GM12878 (cell line): ENCODE results near the gene ZBTB22. TPM values are rescaled to one million over a fixed set of nuclear protein-coding genes. Genes with fewer than 3 reads are reported as not detected.

Experiments used
- ASH2L ChIP-seq: fragments of 300-600, 200-600 bp; sonication (generic); IDR thresholded peaks from 2 replicates; pipeline ENCODE4 v1.6.1; 2017; ENCODE audit warnings: low read depth, mild to moderate bottlenecking, borderline replicate concordance
- ATF7 ChIP-seq: fragments of 450-650 bp; IDR thresholded peaks from 2 replicates; pipeline ENCODE4 v1.6.1; 2016; ENCODE audit warnings: low read depth, mild to moderate bottlenecking
- BACH1 ChIP-seq: fragments of 450-650 bp; IDR thresholded peaks from 2 replicates; pipeline ENCODE4 v1.6.1; 2017; ENCODE audit warnings: mild to moderate bottlenecking, borderline replicate concordance
- CBFB ChIP-seq: IDR thresholded peaks from 2 replicates; pipeline ENCODE4 v1.6.1; 2016; ENCODE audit warnings: antibody characterized with exemption, low read depth
- EP300 ChIP-seq, 2 experiments: fragments of 150-350 bp in 1 of 2; IDR thresholded peaks; 2 replicates each; pipeline ENCODE4 v1.6.1; 2011 to 2012; ENCODE audit warnings: low read depth in 2 of 2, low read length in 2 of 2, borderline replicate concordance in 1 of 2, improper control_type of control experiment in 1 of 2, inconsistent platforms in 1 of 2; ENCODE audit not compliant: control insufficient read depth in 1 of 2
- FOXM1 ChIP-seq: IDR thresholded peaks from 2 replicates; pipeline ENCODE4 v1.6.1; 2012; ENCODE audit warnings: low read depth, mild to moderate bottlenecking, inconsistent platforms, low read length, moderate library complexity
- GATAD2B ChIP-seq: fragments of 450-650 bp; conservative IDR thresholded peaks from 2 replicates; pipeline ENCODE4 v1.6.1; 2017; ENCODE audit warnings: low read depth, mild to moderate bottlenecking, moderate library complexity
- HCFC1 ChIP-seq: fragments of 150-350 bp; IDR thresholded peaks from 2 replicates; pipeline ENCODE4 v1.6.1; 2014; ENCODE audit warnings: low read length
- HDAC2 ChIP-seq: fragments of 200-600 bp; sonication (generic); IDR thresholded peaks from 2 replicates; pipeline ENCODE4 v1.6.1; 2017
- HDGF ChIP-seq: fragments of 450-650 bp; IDR thresholded peaks from 2 replicates; pipeline ENCODE4 v1.6.1; 2016; ENCODE audit warnings: antibody characterized with exemption
- IRF4 ChIP-seq: IDR thresholded peaks from 2 replicates; pipeline ENCODE4 v1.6.1; 2011; ENCODE audit warnings: low read depth, low read length
- JUNB ChIP-seq: IDR thresholded peaks from 2 replicates; pipeline ENCODE4 v1.6.1; 2016; ENCODE audit warnings: antibody characterized with exemption, mild to moderate bottlenecking
- KLF5 ChIP-seq: fragments of 450-650 bp; IDR thresholded peaks from 2 replicates; pipeline ENCODE4 v1.6.1; 2014; ENCODE audit warnings: mild to moderate bottlenecking; ENCODE audit not compliant: partially characterized antibody
- MEF2B ChIP-seq: fragments of 450-650 bp; IDR thresholded peaks from 2 replicates; pipeline ENCODE4 v1.6.1; 2018; ENCODE audit warnings: mild to moderate bottlenecking, moderate library complexity; ENCODE audit not compliant: partially characterized antibody, poor library complexity, severe bottlenecking
- MTA3 ChIP-seq: IDR thresholded peaks from 2 replicates; pipeline ENCODE4 v1.6.1; 2012; ENCODE audit warnings: low read length, inconsistent platforms, borderline replicate concordance
- MXI1 ChIP-seq: fragments of 150-350 bp; IDR thresholded peaks from 2 replicates; pipeline ENCODE4 v1.6.1; 2011; ENCODE audit warnings: low read depth, mild to moderate bottlenecking, inconsistent platforms, low read length, improper control_type of control experiment
- MYC ChIP-seq: IDR thresholded peaks from 2 replicates; pipeline ENCODE4 v1.6.1; 2011; ENCODE audit warnings: mild to moderate bottlenecking, low read length, moderate library complexity, inconsistent platforms; ENCODE audit not compliant: insufficient read depth, insufficient replicate concordance, insufficient read length, severe bottlenecking
- NBN ChIP-seq: fragments of 450-650 bp; IDR thresholded peaks from 2 replicates; pipeline ENCODE4 v1.6.1; 2016
- NR2F1 ChIP-seq: fragments of 450-650 bp; conservative IDR thresholded peaks from 2 replicates; pipeline ENCODE4 v1.6.1; 2017; ENCODE audit warnings: mild to moderate bottlenecking
- NRF1 ChIP-seq: conservative IDR thresholded peaks from 2 replicates; pipeline ENCODE4 v1.6.1; 2011; ENCODE audit warnings: mild to moderate bottlenecking, low read depth, low read length, improper control_type of control experiment
- PML ChIP-seq: IDR thresholded peaks from 2 replicates; pipeline ENCODE4 v1.6.1; 2012; ENCODE audit warnings: low read length, inconsistent platforms
- POLR2A ChIP-seq: IDR thresholded peaks from 2 replicates; pipeline ENCODE4 v1.6.1; 2011; ENCODE audit warnings: low read depth, mild to moderate bottlenecking, low read length
- RBBP5 ChIP-seq: fragments of 200-600 bp; sonication (generic); conservative IDR thresholded peaks from 2 replicates; pipeline ENCODE4 v1.6.1; 2016
- RUNX3 ChIP-seq: IDR thresholded peaks from 2 replicates; pipeline ENCODE4 v1.6.1; 2012; ENCODE audit warnings: low read length, inconsistent platforms
- SMC3 ChIP-seq: IDR thresholded peaks from 2 replicates; pipeline ENCODE4 v1.6.1; 2011; ENCODE audit warnings: low read length, improper control_type of control experiment, borderline replicate concordance
- SP1 ChIP-seq: IDR thresholded peaks from one replicate; pipeline ENCODE4 v1.6.1; 2011; ENCODE audit warnings: low read depth, low read length
- SPI1 ChIP-seq: IDR thresholded peaks from 2 replicates; pipeline ENCODE4 v1.6.1; 2011; ENCODE audit warnings: low read depth, mild to moderate bottlenecking, low read length, moderate library complexity, borderline replicate concordance; ENCODE audit not compliant: insufficient read depth
- TCF12 ChIP-seq: IDR thresholded peaks from 2 replicates; pipeline ENCODE4 v1.6.1; 2011; ENCODE audit warnings: low read depth, mild to moderate bottlenecking, low read length
- ZBED1 ChIP-seq: IDR thresholded peaks from 2 replicates; pipeline ENCODE4 v1.6.1; 2016; ENCODE audit warnings: borderline replicate concordance
- ZNF207 ChIP-seq: fragments of 450-650 bp; IDR thresholded peaks from 2 replicates; pipeline ENCODE4 v1.6.1; 2014; ENCODE audit warnings: antibody characterized with exemption, mild to moderate bottlenecking, borderline replicate concordance
- polyA plus RNA-seq, 11 experiments: library from polyadenylated mRNA; depleted of rRNA in 4 of 11; unstranded in 6 of 11; stranded (reverse) in 5 of 11; fragments of >200 nt; fragmentation: Nextera tagmentation in 4 of 11; fragmentation: Illumina TruSeq in 1 of 11; extraction: Ambion mirVana in 4 of 11; extraction: Trizol in 1 of 11; gene quantifications; 1 replicate in 1 of 11; 2 replicates in 10 of 11; pipeline versions ENCODE4 v1.2.1 to v1.2.3, GENCODE V29; 2011 to 2016; ENCODE audit warnings: inconsistent platforms in 2 of 11, missing spikeins in 2 of 11, low read depth in 1 of 11
- total RNA-seq, 4 experiments: library from RNA; depleted of rRNA in 3 of 4; stranded (reverse); fragments of >200 nt in 3 of 4; fragmentation: Illumina TruSeq in 1 of 4; extraction: Trizol in 1 of 4; gene quantifications; 2 replicates each; pipeline versions ENCODE4 v1.2.1 to v1.2.3, GENCODE V29; 2013 to 2021
- TF ChIP-seq, protein P1 (sequence below): fragments of 450-650 bp; IDR thresholded peaks from 2 replicates; pipeline ENCODE4 v1.6.1; 2016; ENCODE audit warnings: mild to moderate bottlenecking
- TF ChIP-seq, protein P2 (sequence below): fragments of 450-650 bp; conservative IDR thresholded peaks from 2 replicates; pipeline ENCODE4 v1.6.1; 2017; ENCODE audit warnings: mild to moderate bottlenecking, moderate library complexity

ZBTB22 gene
- total and polyA plus RNA-seq, 10 of the 15 experiments (the other 5 are each of a cell fraction or from before 2014, with no cell fraction given): 0.11 to 9.9 (median 4.8) TPM

DNA sequence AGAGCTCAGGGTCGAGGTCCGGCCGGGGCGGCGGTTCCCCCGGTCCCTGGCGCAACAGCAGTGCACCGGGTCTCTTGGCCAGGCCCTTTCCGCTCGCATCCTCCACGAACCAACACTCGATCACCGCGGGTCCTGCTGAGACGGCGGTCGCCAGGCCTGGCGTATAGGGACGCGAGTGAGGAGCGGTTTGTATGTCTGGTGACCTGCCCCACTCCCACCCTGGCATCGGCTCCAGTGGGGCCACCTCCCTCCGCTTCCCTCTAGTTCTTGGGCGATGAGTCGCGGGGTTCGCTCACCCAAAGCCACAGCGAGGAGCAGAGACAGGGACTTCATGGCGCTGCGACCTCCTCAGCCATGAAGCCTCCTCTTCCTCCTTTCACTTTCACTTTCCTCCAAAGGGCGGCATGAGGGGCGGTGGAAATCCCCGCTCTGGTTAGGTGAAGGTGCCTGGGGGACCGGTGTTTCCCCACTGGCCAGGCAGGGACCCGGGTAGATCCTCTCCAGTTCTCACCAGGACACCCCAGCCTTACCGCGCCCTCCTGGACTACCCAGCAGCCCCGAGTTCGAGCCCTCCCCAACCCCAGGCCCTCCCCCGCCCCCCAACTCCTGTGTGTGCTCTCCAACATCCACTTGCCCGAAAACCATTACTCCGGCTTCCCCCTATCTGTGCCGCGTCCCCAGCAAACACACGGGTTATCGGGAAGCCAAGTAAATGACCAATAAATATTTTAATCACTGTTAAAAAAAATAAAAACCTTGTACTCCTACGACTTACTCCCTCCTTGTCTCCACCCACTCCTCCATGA is 3.6 kb downstream of the ZBTB22 start, which contains the start of gene TAPBP (continued):
- TF ChIP-seq RUNX3: peak; percentile 76
- no peak for TF ChIP-seq CBFB
- TF ChIP-seq KLF5: peak; percentile 40
- TF ChIP-seq GATAD2B: peak; percentile 86
- peak; percentile 24 for TF ChIP-seq HCFC1
- peak; percentile 59; the same call in 1 of the 2 replicates for TF ChIP-seq MXI1
- TF ChIP-seq EP300 (IDR thresholded peaks at IDR 0.05; ENCODE audit: borderline replicate concordance in 1 of 2, control insufficient read depth in 1 of 2, low read depth in 2 of 2, low read length in 2 of 2): no peak
- peak; percentile 11; the same call in 1 of the 2 replicates for TF ChIP-seq TCF12
- TF ChIP-seq JUNB: no peak
- peak; percentile 21 for TF ChIP-seq SP1
- peak; percentile 62; the same call in 1 of the 2 replicates for TF ChIP-seq SPI1
- peak; percentile 21 for TF ChIP-seq NR2F1
- peak; percentile 37; the same call in 1 of the 2 replicates for TF ChIP-seq ATF7
- no peak for TF ChIP-seq ASH2L
- peak; percentile 82; the same call in 1 of the 2 replicates for TF ChIP-seq PML
- peak; percentile 85 for TF ChIP-seq HDGF
- no peak for TF ChIP-seq RBBP5
- TF ChIP-seq, protein P1, sequence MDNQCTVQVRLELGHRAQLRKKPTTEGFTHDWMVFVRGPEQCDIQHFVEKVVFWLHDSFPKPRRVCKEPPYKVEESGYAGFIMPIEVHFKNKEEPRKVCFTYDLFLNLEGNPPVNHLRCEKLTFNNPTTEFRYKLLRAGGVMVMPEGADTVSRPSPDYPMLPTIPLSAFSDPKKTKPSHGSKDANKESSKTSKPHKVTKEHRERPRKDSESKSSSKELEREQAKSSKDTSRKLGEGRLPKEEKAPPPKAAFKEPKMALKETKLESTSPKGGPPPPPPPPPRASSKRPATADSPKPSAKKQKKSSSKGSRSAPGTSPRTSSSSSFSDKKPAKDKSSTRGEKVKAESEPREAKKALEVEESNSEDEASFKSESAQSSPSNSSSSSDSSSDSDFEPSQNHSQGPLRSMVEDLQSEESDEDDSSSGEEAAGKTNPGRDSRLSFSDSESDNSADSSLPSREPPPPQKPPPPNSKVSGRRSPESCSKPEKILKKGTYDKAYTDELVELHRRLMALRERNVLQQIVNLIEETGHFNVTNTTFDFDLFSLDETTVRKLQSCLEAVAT: peak; percentile 84
- TF ChIP-seq POLR2A: peak; percentile 78
- no peak for TF ChIP-seq NRF1
- TF ChIP-seq ZBED1: 0 out of 2 replicates have a peak, but pooled peaks have one; percentile 54
- TF ChIP-seq MEF2B: peak; percentile 85
- no peak for TF ChIP-seq HDAC2
- peak; percentile 66 for TF ChIP-seq IRF4
- TF ChIP-seq NBN: peak; percentile 73; the same call in 1 of the 2 replicates
- TF ChIP-seq FOXM1: peak; percentile 37; the same call in 1 of the 2 replicates
- TF ChIP-seq ZNF207: peak; percentile 76
- no peak for TF ChIP-seq SMC3
- TF ChIP-seq MTA3: peak; percentile 35; the same call in 1 of the 2 replicates
- no peak for TF ChIP-seq MYC
- peak; percentile 60; the same call in 1 of the 2 replicates for TF ChIP-seq BACH1
- TF ChIP-seq, protein P2, sequence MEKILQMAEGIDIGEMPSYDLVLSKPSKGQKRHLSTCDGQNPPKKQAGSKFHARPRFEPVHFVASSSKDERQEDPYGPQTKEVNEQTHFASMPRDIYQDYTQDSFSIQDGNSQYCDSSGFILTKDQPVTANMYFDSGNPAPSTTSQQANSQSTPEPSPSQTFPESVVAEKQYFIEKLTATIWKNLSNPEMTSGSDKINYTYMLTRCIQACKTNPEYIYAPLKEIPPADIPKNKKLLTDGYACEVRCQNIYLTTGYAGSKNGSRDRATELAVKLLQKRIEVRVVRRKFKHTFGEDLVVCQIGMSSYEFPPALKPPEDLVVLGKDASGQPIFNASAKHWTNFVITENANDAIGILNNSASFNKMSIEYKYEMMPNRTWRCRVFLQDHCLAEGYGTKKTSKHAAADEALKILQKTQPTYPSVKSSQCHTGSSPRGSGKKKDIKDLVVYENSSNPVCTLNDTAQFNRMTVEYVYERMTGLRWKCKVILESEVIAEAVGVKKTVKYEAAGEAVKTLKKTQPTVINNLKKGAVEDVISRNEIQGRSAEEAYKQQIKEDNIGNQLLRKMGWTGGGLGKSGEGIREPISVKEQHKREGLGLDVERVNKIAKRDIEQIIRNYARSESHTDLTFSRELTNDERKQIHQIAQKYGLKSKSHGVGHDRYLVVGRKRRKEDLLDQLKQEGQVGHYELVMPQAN: peak; percentile 75
